ENCODE results near the gene MCRIP1. TPM values are rescaled to one million over a fixed set of nuclear protein-coding genes. Genes with fewer than 3 reads are reported as not detected.

Gene MCRIP1
- total RNA-seq, 4 donors from 2014 or later: 83.5 to 146 (median 114) TPM

- peaks cover 17 to 51% (median 34%) of the 10 kb centered on the region in 4 donors for H3K36me3 ChIP-seq
Measured at GRCh38 chr17:81865733-81866439, 32.8 kb upstream of the MCRIP1 start.

GRCh38 chr17:81865358-81865732 is 32.3 kb upstream of the MCRIP1 start:
- Histone ChIP-seq H3K4me3 (no peak overlapping the region), H3K4me1 (peaks cover 61 to 79% (median 68%) of the 10 kb centered on the region in 4 donors), H3K27me3 (no peaks in the 10 kb centered on the region), H3K9me3 (no peaks in the 10 kb centered on the region), H3K36me3 (peaks cover 17 to 51% (median 34%) of the 10 kb centered on the region in 4 donors), H3K27ac (replicated peaks in 1 of 4) (peak overlapping the region in 2 of 4 donors; percentile 9 to 34)
- DNase-seq (ENCODE audit: extremely low spot score): no peak
- 94% methylated on average over 8 of the region's 8 CpGs for WGBS
- intact Hi-C loops (cut with DNase I): no loop called here
- TF ChIP-seq POLR2A (IDR thresholded peaks at IDR 0.05; ENCODE audit: low read depth): no peak
- no peak for TF ChIP-seq POLR2AphosphoS5 (IDR thresholded peaks at IDR 0.05)
- TF ChIP-seq EP300 (IDR thresholded peaks at IDR 0.05): no peak
- no peak for TF ChIP-seq CTCF (IDR thresholded peaks at IDR 0.05)

More at GRCh38 chr17:81865733-81866439, 32.8 kb upstream of the MCRIP1 start:
- Histone ChIP-seq H3K4me3 (no peak overlapping the region), H3K9me3 (no peaks in the 10 kb centered on the region), H3K27ac (replicated peaks in 1 of 4) (peak overlapping the region; percentile 9 to 99 (median 22)), H3K4me1 (peaks cover 61 to 83% (median 69%) of the 10 kb centered on the region in 4 donors), H3K27me3 (no peaks in the 10 kb centered on the region)
- no peak for DNase-seq (ENCODE audit: extremely low spot score)
- 73% methylated on average over 13 of the region's 18 CpGs for WGBS
- TF ChIP-seq EP300 (IDR thresholded peaks at IDR 0.05) (no peak), POLR2A (IDR thresholded peaks at IDR 0.05; ENCODE audit: low read depth) (no peak), CTCF (IDR thresholded peaks at IDR 0.05) (no peak), POLR2AphosphoS5 (IDR thresholded peaks at IDR 0.05) (peak in 1 of 2 donors; percentile 19)
- intact Hi-C loops (cut with DNase I): no loop called here

- Histone ChIP-seq H3K27me3 (no peaks in the 10 kb centered on the region), H3K9me3 (no peaks in the 10 kb centered on the region), H3K36me3 (peaks cover 12 to 43% (median 27%) of the 10 kb centered on the region in 4 donors), H3K4me3 (no peak overlapping the region), H3K4me1 (peaks cover 57 to 76% (median 64%) of the 10 kb centered on the region in 4 donors), H3K27ac (replicated peaks in 1 of 4) (peak overlapping the region in 1 of 4 donors; percentile 11)
- intact Hi-C loops (cut with DNase I): loop anchor here (5.0 kb wide), 1 partner anchor 53 kb away; the partner anchor contains the start of gene SIRT7
- TF ChIP-seq POLR2A (IDR thresholded peaks at IDR 0.05; ENCODE audit: low read depth) (no peak), POLR2AphosphoS5 (IDR thresholded peaks at IDR 0.05) (no peak), EP300 (IDR thresholded peaks at IDR 0.05) (no peak)
- no peak for DNase-seq (ENCODE audit: extremely low spot score)
- 76% methylated on average over 7 of the region's 9 CpGs for WGBS
Measured at GRCh38 chr17:81863833-81864768, 31.0 kb upstream of the MCRIP1 start.

GRCh38 chr17:81863123-81863675 is 30.1 kb upstream of the MCRIP1 start:
- Histone ChIP-seq H3K36me3 (peaks cover 11 to 43% (median 27%) of the 10 kb centered on the region in 4 donors), H3K27me3 (no peaks in the 10 kb centered on the region), H3K9me3 (no peaks in the 10 kb centered on the region), H3K4me3 (no peak overlapping the region), H3K27ac (replicated peaks in 1 of 4) (peak overlapping the region in 3 of 4 donors; percentile 3 to 11 (median 11)), H3K4me1 (peaks cover 57 to 76% (median 64%) of the 10 kb centered on the region in 4 donors)
- intact Hi-C loops (cut with DNase I): loop anchor here (5.0 kb wide), 1 partner anchor 54 kb away; the partner anchor contains the start of gene SIRT7
- WGBS: 75% methylated on average over 6 of the region's 6 CpGs
- TF ChIP-seq POLR2AphosphoS5 (IDR thresholded peaks at IDR 0.05) (no peak), POLR2A (IDR thresholded peaks at IDR 0.05; ENCODE audit: low read depth) (no peak), EP300 (IDR thresholded peaks at IDR 0.05) (no peak), CTCF (IDR thresholded peaks at IDR 0.05) (no peak)
- no peak for DNase-seq (ENCODE audit: extremely low spot score)

Measured in esophagus muscularis mucosa (tissue), 4 donors.